ENCODE measurements around the gene BEND4.

DNA sequence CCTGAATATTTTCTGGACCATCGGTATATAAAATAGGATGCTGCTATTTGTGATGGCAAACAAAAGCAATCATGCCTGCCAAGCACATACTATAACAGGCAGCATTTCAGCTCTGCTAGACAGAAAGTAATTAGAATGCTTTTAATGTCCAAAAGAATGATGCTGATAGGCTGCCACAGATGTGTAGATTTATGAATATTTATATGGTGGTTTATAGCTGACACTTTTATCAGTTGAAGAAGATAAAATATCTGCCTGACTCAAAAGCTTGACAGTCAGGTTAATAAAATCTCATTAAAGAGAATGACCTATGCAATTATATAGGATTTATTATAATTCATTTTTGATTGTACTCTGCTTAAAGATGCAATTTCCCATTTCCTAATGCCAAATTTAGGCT, 4.0 kb downstream of the BEND4 start:
- TF ChIP-seq POLR2AphosphoS5 (IDR thresholded peaks at IDR 0.05; ENCODE audit: low read depth): no peak
- TF ChIP-seq, protein P1, sequence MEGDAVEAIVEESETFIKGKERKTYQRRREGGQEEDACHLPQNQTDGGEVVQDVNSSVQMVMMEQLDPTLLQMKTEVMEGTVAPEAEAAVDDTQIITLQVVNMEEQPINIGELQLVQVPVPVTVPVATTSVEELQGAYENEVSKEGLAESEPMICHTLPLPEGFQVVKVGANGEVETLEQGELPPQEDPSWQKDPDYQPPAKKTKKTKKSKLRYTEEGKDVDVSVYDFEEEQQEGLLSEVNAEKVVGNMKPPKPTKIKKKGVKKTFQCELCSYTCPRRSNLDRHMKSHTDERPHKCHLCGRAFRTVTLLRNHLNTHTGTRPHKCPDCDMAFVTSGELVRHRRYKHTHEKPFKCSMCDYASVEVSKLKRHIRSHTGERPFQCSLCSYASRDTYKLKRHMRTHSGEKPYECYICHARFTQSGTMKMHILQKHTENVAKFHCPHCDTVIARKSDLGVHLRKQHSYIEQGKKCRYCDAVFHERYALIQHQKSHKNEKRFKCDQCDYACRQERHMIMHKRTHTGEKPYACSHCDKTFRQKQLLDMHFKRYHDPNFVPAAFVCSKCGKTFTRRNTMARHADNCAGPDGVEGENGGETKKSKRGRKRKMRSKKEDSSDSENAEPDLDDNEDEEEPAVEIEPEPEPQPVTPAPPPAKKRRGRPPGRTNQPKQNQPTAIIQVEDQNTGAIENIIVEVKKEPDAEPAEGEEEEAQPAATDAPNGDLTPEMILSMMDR (IDR thresholded peaks at IDR 0.05; ENCODE audit: insufficient read depth, low read length): no peak
